ENCODE results near the gene DLD.
"Not testable (repeated sequence)": the region's sequence is repeated elsewhere in the genome, so short reads cannot be mapped to it uniquely, and the experiment has no call there.

Gene DLD

DNA sequence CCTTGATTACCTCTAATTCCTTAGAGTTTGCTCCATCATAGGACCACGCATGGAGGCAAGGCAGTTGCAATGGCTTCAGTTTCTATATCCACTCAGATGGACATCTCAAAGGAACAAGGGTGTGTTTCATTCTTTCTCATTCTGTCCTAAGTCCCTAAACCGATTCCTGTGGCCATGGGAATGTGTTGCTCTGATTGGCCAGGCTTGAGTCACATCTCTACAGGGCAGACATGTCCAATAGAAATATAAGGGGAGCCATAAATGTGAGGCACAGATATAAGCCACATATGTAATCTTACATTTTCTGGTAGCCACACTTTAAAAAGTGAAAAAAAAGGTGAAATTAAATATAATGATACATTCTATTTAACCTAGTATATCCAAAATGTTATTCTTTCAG lies 16.9 kb upstream of the DLD start:
- DNase-seq (ENCODE audit: low read depth), result no peak

DNA sequence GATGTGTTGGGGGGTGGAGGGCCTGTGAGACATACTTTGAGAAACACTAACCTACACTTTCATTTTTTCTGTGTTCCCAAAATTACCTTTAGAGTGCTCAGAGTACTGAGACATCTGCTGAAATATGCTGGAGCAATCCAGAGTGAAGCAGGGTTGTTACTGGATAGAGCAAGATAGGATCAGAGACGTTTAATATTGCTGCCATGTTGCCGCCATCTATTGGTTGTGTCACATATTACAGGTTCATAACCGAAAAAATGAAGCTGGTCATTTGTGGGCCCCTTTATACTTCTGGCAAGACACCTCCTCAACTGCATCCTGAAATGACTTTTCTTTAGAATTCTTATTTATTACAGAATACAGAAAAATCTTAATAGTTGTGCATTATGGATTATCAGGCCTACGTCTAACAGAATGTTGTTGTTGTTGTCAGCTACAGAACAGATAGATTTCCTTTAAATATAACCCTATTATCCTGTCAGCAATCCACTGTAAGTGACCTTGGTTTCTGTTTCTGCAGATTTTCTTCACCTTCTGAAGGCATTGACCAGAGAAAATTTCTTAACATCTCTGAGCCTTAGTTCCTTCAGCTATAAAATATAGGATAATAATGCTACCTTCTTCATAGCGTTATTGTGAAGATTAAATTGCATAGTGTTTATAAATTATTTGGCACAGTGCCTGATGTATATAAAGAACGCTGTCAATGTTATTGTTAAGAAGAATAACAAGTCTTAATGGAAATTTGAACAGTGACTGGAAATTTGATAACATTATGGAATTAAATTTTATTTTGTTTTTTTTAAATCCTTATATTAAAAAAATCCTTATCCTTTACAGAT lies 16.2 kb upstream of the DLD start:
- DNase-seq (ENCODE audit: low read depth), result no peak

DNA sequence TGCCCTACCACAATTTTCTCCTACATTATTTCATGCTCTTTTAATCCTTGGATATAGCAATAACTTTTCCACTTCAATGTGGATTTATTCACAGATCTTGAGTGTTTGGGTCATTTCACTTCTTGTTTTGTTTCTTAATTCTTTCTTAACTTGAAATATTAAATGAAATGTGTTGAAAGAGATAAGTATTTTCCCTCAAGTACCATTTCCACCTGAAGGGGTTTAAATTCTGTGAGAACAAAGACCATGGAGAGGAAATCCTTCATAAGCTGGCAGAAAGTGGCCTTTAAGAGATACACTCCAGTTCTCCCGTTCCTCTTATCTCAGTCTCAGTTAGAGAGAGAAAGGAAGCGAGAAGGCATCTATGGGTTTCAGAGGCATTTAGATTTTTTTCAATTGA lies 14.1 kb upstream of the DLD start:
- no peak for DNase-seq (ENCODE audit: low read depth)

DNA sequence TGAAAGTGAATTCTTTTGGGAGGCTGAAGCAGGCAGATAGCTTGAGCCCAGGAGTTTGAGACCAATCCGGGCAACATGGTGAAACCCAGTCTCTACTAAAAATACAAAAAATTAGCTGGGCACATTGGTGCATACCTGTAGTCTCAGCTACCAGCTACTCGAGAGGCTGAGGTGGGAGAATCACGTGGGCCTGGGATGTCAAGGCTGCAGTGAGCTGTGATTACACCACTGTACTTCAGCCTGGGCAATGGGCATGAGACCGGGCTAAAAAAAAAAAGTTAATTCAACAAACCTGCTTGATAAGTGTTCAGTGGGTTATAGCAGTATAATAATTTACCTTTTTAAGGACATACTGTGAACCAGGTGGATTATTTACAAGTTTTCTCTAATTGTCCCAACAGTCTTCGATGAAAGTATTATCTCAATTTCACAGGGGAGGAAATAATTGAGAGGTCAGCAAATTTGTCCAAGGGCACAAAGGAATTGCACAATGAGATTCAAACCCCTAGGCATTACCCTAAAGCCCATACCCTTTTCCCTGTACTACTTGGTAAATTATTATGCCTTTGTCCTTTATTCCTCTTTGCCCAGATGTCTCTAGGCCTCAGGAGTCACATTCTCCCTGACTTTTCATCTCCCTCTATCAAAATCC lies 13.1 kb upstream of the DLD start:
- DNase-seq (ENCODE audit: low read depth), result no peak

DNA sequence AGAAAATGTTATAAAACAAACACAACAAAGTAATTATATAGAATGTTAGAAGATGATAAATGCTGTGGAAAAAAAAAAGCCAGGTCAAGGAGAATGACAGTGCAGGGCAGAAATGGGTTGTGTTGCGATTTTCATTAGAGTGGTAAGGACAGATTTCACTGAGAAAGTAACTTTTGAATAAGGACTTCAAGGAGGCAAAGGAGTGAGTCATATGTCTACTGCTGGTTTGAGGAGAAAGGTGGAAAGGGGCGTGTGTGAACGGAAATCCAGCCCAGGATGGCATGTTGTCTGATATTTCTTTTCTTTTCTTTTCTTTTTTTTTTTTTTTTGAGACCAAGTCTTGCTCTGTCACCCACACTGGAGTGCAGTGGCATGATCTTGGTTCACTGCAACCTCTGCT lies 12.3 kb upstream of the DLD start:
- no peak for DNase-seq (ENCODE audit: low read depth)

DNA sequence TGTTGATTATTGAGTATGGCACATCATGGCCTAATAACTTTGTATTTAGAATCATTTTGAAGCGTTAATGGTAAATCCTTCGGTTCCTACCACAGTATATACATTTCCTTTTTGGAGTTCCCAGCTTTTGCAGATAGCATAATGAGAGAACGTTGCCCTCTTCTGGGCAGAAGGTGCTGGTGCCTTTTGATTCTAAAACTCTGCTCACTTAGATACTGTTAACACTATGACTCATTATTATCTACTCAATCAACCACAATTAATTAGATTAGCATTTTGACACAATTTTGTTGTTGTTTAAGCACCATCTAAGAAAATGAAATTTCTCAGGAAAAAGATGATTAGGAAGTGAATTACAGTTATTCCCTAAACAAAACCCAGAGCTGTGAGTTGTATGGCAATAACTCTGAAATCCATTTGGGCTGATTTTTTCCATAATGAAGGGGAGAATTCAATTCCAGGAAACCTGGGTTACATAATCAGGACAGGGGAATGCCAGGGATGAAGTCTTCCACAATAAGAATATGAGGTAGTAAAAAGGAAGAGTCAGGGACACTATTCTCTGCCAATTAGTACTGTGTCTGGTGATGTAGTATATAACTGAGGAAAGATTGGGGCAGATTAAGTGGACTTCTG lies 11.5 kb upstream of the DLD start:
- no peak for DNase-seq (ENCODE audit: low read depth)

DNA sequence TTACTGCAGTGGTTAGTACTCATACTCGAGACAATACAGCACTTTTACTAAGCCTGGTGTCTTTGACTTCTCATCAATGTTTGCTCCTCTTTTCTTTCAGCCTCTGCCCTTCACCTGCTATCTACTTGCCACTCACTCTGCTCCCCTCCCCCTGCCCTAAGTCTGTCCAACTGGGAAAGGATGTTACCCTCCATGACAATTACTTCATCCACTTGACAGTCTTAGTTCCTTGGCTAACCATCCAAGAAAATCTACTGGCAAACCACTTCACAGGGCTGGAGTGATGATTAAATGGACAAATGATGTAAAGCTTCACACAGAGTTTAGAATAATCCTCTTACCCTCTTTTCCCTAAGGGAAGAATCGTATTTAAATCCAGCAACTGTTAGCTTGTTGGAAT lies 8.2 kb upstream of the DLD start:
- DNase-seq (ENCODE audit: low read depth), result no peak

DNA sequence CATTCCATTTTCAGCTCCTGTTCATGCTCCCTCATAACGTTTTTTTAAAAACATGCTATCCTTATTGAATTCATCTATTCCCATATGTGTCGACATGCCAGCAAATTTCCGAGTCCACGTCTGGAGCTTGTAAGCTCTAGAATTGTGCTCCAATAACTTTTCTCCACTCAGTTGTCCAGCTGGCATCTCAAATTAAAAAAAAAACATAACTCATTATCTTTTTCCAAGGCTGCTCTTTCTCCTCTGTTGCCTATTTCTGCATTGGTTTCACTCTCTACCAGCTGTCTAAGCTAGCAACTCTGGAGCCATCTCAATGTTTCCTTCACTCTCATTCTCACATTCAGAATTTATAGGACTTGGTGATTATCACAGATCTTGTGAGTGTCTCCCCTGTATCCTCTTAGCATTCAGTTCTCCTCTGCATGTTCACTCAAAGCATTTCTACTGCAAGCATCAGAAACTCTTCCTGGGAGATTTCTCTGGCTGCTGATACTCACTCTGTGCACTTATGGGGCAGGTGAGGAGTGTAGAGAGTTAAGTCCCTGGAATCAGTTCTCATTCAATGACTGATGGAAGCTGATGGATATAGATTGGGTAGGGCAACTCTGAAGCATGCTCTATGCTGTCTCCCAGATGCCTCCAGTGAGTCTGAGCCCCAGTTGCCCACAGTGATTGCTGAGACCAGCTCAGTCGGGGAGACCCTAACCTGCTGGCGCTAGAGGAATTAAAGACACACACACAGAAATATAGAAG lies 6.7 kb upstream of the DLD start:
- DNase-seq (ENCODE audit: low read depth), result no peak

DNA sequence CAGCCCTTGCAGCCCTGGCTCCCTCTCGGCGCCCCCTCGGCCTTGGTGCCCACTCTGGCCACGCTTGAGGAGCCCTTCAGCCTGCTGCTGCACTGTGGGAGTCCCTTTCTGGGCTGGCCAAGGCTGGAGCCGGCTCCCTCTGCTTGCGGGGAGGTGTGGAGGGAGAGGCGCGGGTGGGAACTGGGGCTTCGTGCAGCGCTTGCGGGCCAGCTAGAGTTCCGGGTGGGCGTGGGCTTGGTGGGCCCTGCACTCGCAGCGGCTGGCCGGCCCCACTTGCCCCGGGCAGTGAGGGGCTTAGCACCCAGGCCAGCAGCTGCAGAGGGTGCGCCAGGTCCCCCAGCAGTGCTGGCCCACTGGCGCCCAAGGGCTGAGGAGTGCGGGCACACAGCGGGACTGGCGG lies 3.2 kb upstream of the DLD start:
- DNase-seq (ENCODE audit: low read depth), result not testable (repeated sequence)

DNA sequence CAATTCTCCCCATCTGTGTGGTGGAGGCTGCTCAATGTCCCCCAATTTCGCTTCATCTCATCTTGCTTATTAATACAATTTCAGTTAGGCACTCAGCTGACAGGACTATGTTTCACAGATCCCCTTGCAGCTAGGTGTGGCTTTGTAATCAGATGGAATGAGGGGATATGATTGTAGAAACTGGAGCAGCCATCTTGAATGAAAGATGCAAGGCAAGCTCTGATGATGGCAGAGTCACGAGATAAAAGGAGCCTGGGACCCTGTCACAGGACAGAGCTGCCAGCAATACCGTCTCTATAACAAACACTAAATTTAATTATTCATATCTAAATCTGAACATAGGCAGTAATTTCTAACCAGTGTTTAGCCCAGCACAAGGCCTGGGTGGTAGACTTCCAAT lies 991 bp upstream of the DLD start:
- DNase-seq (ENCODE audit: low read depth), result no peak

DNA sequence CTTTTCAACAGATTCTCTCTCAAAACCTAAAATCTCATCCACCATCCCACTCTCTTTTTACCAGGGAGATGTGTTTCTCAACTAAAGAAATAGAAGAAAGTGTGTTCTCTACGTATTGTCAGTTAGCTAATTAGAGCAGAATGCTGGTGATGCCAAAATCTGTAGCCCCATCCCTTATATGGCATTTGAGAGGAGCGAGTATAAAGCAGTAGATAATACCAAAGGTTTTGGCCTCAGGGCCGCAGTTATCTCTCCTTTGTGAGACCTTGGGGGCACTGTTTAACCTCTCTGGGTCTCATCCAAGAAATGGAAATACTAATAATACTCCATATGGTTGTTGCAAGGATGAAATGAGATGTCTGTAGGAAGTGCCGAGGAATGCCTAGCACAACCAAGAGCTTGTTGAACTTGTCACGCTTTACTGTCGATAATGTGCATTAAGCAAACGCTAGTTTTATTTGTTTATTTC lies 456 bp upstream of the DLD start:
- no peak for DNase-seq (ENCODE audit: low read depth)

DNA sequence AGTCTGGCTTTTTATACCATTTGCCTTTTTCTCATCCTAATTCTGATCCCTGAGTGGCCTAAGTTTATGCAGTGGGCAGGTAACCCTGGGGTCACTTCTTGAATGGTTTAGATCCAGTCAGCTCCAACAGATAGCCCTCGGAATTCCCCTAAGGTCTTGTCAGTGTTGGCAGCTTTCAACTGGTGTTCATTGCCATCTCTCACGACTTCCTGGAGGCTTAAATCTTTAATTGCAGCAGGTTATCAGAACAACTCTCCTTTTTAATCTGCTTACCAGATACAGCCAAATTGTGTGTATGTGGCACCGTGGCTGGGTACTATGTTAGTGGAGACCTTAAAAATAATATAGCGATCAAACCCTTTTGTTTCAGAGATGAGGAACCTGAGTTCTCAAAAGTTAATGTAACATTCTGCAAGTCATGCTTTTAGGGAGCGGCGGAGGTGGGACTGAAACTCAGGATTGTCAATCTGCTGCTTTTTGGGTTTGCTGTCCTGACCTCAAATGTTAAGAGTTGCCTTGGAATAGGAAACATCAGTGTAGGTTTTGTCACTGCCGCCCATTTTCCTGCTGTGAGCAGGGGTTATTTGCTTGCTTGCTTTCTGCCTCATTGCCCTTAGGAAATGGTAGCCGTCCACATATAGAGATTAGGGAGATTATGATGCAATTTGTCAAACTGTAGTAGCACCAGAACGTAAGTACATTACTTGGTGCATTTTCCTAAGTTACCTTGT lies 818 bp downstream of the DLD start:
- DNase-seq (ENCODE audit: low read depth), result no peak

DNA sequence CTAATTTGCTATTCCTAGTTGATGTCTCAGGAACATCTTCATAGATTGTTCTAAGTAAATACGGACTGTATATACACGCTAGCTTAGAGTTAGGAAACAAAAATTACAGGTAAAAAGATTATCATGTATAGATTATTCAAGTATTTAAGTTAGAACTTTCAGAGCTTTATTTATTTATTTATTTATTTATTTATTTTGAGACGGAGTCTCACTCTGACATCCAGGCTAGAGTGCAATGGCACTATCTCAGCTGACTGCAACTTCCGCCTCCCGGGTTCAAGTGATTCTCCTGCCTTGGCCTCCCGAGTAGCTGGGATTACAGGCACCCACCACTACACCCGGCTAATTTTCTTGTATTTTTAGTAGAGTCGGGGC lies 1.4 kb downstream of the DLD start:
- not testable (repeated sequence) for DNase-seq (ENCODE audit: low read depth)

DNA sequence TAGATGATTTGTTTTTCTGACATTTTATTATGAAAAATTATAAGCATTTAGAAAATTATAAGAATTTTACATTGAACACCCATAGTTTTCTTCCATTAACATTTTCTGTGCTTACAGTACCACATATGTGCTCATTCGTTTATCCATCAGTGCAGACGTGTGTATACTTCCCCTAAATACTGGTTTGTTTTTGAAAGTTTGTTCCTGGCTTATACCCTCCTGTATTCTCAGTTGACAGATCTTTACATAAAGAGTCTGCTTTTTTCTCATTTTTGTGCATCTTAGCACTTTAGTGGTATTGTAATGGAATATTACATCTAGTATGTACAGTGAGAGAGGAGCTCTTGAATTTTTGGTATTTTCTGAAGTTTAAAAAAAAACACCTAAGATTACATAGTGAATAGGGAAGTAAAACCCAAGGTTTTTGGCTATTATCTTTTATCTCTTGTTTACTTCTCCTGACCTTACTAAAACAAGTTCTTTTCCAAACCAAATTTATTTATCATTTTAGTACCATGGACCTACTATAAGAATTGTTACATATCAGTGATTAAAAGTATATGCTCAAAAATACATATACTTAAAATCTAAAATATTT lies 8.1 kb downstream of the DLD start:
- no peak for DNase-seq (ENCODE audit: low read depth)

DNA sequence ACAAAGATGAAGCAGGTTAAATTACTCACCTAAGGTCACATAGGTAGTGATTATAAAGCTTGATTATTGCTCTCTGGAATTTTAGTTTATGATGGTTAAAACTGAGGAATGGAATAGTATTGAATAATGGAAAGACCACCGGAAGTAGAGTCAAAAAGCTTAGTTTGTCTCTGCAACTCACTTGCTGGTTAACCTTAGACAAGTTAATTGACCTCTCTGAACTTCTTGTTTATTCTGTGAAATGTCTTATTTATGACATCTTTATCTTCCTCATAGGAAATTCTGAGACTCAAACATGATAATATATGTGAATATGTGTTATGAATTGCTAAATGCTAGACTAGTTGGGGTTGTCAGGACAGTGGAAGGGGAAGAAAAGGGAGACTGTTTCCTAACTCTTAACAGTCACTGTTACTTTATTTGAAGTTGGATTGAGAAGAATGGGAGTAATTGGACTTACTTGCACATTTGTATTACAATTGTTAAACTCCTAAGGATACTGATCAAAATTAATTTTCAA lies 9.6 kb downstream of the DLD start:
- DNase-seq (ENCODE audit: low read depth), result no peak

DNA sequence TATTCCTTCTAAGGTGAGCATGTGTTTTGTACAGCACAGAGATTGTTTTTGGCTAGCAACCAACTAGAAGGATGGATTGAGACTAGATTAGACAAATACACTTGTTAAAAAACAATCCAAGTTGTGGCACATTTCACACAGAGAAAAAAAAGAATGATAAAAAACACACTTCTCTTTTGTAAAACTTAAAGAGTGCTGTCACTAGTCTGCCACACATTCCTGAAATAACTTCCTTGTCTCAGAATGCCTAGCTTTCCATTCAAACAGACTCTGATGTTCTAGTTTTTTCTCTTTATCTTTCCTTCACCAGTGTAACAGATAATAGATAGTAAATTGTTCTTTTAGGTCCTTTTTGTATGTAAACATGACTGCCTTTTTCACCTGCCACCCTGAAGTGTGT lies 11.4 kb downstream of the DLD start:
- DNase-seq (ENCODE audit: low read depth), result no peak

DNA sequence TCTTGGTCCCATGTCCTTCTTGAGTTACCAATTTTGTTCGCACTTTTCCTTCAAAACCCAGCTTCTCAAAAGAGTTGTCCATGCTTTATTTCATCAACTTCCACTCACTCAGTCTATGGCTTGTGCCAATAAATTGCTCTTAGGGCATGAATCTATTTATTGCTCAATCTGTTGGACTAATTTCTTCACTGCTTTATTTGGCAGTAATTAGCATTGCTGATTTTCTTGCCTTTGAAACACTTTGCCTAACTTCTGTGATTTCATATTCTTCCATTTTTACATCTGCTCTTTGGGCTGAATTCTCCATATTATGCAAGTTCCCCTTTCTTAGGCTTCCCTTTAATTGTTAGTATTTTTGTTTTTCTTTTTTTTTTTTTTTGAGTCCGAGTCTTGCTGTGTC lies 16.8 kb downstream of the DLD start:
- no peak for DNase-seq (ENCODE audit: low read depth)

DNA sequence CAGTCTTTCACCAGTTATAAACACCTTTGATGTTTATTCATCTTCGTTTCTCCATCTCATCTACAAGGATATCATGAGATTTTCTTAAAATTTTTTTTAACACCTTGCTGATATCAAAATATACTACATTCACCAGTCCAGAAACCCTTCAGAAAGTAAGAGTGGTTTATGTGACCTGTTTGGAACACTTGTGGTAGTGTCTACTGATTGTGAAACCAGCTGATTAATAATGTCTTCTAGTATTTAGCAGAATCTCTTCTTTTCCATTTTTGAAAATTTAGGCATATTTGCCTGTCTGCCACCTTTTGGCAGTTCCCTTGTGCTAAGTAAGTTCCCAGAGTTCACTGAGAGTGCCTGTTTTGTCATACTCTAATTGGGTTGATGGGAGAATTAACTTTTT lies 18.5 kb downstream of the DLD start:
- no peak for DNase-seq (ENCODE audit: low read depth)

DNA sequence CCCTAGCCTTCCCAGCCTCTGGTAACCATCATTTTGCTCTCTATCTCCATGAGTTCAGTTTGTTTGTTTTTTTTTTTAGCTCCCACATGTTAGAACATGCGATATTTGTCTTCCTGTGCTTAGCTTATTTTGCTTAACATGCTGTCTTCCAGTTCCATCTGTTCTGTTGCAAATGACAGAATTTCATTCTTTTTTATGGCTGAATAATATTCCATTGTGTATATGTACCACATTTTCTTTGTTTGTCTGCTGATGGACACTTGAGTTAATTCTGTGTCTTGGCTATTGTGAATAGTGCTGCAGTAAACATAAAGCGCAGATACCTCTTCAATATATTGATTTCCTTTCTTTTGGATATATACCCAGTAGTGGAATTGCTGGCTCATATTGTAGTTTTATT lies 21.0 kb downstream of the DLD start:
- no peak for DNase-seq (ENCODE audit: low read depth)

DNA sequence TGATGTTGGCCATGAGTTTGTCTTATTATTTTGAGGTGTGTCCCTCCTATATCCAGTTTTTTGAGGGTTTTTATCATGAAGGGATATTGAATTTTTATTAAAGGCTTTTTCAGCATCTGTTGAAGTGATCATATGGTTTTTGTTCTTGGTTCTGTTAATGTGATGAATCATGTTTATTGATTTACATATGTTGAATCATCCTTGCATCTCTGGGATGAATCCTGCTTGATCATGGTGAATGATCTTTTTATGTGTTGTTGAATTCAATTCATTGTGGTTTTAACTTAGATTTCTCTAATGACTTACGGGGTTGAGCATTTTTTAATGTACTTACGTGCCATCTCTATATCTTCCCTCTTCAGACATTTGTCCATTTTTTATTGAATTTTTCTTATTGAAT lies 22.9 kb downstream of the DLD start:
- no peak for DNase-seq (ENCODE audit: low read depth)

DNA sequence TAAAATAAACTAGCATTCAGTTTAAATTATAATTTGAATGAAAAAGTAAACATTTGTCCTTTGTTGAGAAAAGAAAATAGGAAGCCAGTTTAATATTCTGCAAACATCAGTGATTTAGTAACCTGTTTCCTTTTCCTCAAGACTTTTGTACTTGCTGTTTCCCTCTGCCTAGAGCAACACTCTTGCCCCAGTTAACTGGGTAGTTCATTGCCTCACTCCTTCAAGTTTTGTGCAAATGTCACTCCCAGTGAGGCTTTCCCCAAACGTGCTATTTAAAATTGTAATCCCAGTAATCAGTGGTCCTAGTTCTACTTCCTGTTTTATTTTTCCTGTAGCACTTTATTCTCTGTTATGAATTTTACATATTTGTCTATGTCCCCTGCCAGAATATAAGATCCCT lies 23.8 kb downstream of the DLD start:
- DNase-seq (ENCODE audit: low read depth), result no peak
